OCI-M2 (cell line): ENCODE measurements around the gene DR1.
"Not testable (repeated sequence)": the region's sequence is repeated elsewhere in the genome, so short reads cannot be mapped to it uniquely, and the experiment has no call there.

Source experiments
- DNase-seq: peaks from one replicate; lab custom pipeline; 2025; ENCODE audit not compliant: unreplicated experiment; lab: John Stamatoyannopoulos, UW

The DR1 gene

GRCh38 chr1:93339171-93339697 lies 6.5 kb upstream of the DR1 start:
- no peak for DNase-seq

GRCh38 chr1:93340090-93340489 lies 5.6 kb upstream of the DR1 start:
- DNase-seq = no peak

- DNase-seq = no peak
Observed at GRCh38 chr1:93344484-93344883, 1.2 kb upstream of the DR1 start.

GRCh38 chr1:93344886-93345632 lies 648 bp upstream of the DR1 start:
- no peak for DNase-seq

- no peak for DNase-seq
Observed at GRCh38 chr1:93346421-93346993, 800 bp downstream of the DR1 start.

- no peak for DNase-seq
Observed at GRCh38 chr1:93347334-93347899, 1.7 kb downstream of the DR1 start.

GRCh38 chr1:93348104-93348728 lies 2.5 kb downstream of the DR1 start:
- DNase-seq = no peak

GRCh38 chr1:93349231-93350135 lies 3.8 kb downstream of the DR1 start:
- DNase-seq = no peak

- DNase-seq = no peak
Observed at GRCh38 chr1:93350322-93350721, 4.6 kb downstream of the DR1 start.

GRCh38 chr1:93350875-93351274 lies 5.2 kb downstream of the DR1 start:
- DNase-seq = no peak

- not testable (repeated sequence) for DNase-seq
Observed at GRCh38 chr1:93351346-93351745, 5.6 kb downstream of the DR1 start.

- DNase-seq = no peak
Observed at GRCh38 chr1:93352376-93352775, 6.7 kb downstream of the DR1 start.

- no peak for DNase-seq
Observed at GRCh38 chr1:93353286-93353685, 7.6 kb downstream of the DR1 start.

- no peak for DNase-seq
Observed at GRCh38 chr1:93354749-93355148, 9.0 kb downstream of the DR1 start.

- DNase-seq = no peak
Observed at GRCh38 chr1:93357242-93357641, 11.5 kb downstream of the DR1 start.

- DNase-seq = no peak
Observed at GRCh38 chr1:93358293-93358692, 12.6 kb downstream of the DR1 start.

GRCh38 chr1:93360111-93360510 lies 14.4 kb downstream of the DR1 start:
- DNase-seq = no peak

- DNase-seq = no peak
Observed at GRCh38 chr1:93362237-93362636, 16.5 kb downstream of the DR1 start.

GRCh38 chr1:93365813-93366212 lies 20.1 kb downstream of the DR1 start:
- DNase-seq = no peak

- no peak for DNase-seq
Observed at GRCh38 chr1:93369734-93370133, 24.0 kb downstream of the DR1 start.
